GM19351 (cell line): ENCODE data around the gene ACTN3.
"Not testable (repeated sequence)": the region's sequence is repeated elsewhere in the genome, so short reads cannot be mapped to it uniquely, and the experiment has no call there.

Experiments
- ATAC-seq: cut with Tn5 transposase; IDR thresholded peaks from one replicate; pipeline ENCODE4 v1.9.1; 2021; ENCODE audit warnings: mild to moderate bottlenecking, moderate library complexity; ENCODE audit not compliant: unreplicated experiment

ACTN3 gene

DNA sequence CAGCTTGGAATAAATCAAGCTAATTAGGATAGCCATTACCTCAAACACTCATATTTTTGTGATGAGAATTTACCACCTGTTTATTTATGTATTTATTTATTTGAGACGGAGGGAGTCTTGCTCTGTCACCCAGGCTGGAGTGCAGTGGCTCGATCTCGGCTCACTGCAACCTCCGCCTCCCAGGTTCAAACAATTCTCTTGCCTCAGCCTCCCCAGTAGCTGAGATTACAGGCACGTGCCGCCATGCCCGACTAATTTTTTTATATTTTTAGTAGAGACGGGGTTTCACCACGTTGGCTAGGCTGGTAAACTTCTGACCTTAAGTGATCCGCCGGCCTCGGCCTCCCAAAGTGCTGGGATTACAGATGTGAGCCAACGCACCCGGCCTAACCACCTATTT is 1.8 kb upstream of the ACTN3 start:
- ATAC-seq, result not testable (repeated sequence)

DNA sequence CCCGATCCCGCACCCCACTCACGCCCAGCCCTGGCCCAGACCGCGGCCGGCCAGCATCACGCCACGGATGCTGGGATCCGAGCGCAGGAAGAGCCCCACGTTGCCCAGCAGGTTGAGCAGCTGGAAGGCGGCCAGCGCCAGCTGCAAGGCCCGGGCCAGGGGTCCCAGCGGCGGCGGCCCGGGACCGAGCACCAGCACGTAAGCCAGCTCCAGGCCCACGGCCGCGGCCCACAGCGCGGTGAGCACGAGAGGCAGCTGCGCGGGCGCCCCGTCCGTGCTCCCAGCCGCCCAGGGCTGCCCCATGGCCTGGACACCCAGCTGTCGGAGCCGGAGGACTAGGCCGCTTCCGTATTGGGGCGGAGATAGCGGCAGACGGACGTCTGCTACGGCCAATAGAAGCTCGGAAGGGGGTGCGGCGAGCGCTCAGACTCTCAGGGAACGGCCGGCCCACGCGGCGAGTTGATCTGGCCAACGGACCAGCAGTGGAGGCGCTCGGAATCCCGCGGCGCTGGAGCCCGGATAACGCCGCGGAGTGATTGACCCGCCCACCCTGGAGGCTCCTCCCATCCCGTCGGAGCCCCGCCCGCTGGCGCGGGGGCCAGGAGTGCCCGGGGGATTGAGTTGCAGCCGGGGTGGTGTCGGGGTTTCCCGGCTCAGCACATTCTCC is 869 bp upstream of the ACTN3 start, which contains the start of gene ZDHHC24:
ZDHHC24 (minus strand) TSS at position 348 of the 667 bp plus-strand sequence; CDS start at position 303, 45 bp downstream.
- peak; percentile 83 for ATAC-seq

DNA sequence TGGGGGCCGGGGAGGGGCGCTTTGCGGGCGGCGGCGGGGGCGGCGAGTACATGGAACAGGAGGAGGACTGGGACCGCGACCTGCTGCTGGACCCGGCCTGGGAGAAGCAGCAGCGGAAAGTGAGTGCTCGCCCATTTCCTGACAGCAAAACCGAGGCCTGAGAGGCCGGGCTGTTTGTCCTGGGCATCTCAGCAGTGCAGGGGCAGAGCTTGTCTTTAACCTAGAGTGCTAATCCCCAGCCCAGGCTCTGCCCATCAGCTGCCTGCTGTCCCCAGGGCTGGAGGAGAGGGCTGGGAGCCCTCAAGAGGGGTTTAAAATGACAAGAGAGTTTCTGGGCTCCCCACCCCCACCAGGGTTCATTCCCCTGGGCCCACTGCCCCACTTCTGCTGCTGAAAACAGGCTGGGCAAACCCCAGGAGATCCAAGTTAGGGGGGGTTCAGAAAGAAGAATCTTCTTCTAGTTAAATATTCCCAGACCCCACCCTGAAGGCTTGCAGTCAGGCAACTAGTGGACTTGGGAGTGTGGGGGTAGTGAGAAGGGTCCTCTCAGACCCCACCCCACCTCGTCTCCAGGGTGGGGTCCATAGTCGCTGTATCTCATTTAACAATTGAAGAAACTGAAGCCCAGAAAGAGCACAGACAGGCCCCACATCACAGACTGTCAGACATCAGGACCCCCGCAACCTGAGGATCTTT is 411 bp downstream of the ACTN3 start:
- ATAC-seq, result no peak

DNA sequence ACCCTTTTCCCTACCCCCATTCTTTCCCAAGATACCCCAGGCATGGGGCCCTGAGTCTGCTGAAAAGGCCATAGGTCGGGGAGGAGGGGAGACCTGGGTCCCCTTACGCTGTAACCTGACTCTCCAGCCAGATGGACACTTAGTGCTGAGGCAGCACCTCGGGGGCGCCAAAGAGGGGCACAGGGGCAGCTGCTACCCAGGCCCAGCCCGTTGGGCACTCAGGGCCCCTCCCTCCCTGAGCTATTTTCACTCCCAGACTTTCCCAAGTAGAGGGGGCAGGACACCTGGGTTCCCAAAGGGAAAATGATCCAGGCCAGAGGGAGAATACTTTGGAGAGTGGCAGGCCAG is 933 bp downstream of the ACTN3 start:
- no peak for ATAC-seq

DNA sequence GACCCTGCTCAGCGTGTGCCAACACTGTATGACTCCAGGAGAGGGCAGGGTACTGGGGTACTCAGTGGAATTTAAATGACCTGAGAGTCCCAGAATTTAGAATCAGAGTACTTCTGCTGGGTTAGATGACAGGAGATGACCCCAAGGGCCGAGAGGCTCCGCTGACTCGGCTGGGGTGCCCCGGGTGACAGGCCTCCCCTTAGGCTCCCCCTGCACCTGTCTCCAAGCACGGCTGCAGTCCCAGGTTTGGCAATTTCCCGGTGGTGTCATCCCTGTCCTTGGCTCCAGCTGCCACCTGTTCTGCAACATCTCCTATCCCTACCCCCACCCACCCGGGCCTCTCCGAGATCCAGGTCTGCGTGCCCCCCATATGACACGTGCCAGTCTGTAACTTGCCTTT is 1.3 kb downstream of the ACTN3 start:
- no peak for ATAC-seq

DNA sequence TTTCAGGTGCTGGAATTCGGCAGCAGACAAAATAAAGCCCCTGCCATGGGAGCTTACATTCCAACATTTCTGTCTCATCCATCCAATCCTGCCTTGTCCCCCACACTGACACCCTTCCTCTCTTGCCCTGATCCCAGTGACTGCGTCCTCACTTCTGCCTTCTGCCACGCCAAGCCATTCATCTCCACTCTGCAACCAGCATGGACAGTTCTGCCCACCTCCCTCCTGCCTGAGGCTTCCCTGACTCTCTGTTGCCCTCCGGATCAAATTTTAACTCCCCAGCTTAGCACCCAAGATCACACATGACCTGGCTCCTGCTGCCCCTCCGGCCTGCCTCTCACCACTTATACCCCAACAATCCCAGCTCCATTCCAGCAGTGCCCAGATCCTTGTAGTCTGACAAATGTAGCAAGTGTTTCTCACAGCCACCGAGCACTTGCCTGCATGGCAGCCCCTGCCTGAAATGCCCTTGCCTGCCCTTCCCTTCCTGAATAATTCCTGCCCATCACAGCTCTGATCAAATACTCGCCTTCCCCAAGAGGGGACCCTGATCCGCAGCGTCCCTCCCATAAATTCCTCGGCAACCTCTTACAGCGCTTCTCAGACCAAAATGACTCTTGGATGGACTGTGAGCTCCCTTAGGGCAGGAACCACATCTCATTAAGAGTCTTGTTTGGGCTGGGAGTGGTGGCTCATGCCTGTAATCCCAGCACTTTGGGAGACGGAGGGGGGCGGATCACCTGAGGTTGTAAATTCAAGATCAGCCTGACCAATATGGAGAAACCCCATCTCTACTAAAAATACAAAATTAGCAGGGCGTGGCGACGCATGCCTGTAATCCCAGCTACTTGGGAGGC is 2.3 kb downstream of the ACTN3 start:
- ATAC-seq, result no peak

DNA sequence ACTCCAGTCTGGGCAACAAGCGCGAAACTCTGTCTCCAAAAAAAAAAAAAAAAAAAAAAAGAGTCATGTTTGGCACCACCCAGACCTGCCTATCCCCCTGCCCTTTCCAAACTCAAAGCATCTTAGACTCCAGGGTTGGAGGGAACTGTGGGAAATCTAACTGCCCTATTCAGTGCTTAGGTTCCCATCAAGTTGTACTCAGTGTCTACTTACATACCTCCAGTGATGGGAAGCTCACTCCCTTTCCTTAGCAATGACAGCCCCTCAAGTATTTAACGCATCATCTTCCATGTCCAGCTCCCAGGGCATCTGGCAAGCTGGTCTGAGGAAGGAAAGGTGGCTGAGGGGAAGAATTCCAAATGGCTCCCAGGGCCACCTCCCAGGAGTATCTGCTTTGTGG is 3.0 kb downstream of the ACTN3 start:
- ATAC-seq, result no peak

DNA sequence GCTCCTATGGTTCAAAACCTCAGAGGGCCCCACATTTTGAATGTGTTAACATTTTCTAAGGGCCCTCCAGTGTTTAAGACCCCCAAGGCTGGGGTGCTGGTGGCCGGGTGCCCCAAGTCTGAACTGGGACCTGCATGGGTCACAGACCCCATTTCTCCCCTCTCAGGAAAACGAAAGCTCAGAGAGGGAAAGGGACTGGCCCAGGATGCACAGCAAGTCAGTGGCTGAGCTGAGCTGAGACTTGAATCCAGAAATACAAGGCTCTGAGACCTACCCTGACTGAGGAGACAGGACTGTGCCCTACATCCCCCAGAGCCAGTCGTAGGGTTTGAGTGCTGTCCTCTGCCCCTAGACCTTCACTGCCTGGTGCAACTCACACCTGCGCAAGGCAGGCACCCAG is 4.2 kb downstream of the ACTN3 start:
- ATAC-seq, result no peak

DNA sequence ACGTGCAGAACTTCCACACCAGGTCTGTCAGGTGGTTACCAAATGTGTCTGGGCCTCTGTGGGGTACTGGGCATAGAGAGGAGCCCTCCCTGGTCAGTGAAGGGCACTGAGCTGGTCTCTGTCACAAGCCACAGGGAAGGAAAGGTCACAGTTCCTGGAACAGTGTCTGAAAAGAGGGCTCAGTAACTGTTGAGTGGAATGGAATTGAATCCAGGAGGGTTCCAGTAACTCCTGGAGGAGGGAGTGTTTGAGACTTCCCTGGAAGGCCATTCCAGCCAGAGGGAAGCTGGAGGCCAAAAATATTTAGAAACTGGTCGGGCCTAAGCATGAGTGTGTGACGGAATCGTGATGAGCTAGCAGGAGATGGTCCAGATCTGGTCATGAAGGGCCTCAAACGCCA is 7.9 kb downstream of the ACTN3 start:
- ATAC-seq, result no peak

DNA sequence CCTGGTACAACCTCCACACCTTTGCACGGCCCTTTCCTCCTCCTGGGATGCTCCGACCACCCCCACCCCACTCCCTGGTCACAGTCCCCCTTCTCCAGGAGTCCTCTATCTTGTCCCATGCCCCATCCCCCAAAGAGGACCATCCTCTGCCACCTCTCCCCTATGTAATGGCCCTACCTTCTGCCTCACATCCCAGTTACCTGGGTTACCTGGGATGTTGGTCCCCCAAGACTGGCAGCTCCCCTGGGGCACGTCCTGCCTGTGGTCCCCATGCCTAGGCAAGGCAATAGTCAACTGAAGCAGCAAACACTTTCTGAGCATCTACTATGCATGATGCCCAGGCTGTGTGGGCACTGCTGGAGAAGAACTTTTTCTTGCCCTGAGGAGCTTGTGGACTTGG is 8.7 kb downstream of the ACTN3 start:
- no peak for ATAC-seq

DNA sequence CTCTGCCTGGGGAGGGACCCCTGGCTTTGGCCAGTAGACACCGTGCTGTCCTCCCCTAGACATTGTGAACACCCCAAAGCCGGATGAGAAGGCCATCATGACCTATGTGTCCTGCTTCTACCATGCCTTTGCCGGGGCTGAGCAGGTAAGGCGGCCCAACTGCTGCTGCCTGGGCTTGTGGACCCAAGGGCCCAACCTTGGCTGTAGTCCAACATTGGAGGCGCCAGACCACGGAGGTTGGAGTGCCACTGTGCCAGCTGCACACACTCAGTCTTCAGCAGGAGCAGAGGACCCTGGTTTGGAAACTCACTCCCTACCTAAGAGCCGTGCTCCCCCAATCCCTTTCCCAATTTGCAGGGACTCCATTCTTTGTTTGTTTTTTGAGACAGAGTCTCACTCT is 9.4 kb downstream of the ACTN3 start:
- ATAC-seq, result no peak

DNA sequence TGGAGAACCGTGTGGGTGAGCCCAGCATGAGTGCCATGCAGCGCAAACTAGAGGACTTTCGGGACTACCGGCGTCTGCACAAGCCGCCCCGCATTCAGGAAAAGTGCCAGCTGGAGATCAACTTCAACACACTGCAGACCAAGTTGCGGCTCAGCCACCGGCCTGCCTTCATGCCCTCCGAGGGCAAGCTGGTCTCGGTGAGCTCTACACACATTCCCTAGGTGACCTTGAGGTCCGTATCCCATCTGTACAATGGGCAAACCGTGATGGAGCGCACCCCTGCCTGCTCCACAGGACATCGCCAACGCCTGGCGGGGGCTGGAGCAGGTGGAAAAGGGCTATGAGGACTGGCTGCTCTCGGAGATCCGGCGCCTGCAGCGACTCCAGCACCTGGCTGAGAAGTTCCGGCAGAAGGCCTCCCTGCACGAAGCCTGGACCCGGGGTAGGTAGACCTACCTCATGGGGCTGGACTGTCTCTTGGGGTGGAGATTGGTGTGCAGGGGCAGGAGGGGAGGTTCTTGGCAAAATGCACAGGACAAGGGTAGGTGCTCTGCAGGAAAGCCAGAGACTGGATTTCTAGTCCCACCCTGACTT is 11.1 kb downstream of the ACTN3 start:
- ATAC-seq, result no peak

DNA sequence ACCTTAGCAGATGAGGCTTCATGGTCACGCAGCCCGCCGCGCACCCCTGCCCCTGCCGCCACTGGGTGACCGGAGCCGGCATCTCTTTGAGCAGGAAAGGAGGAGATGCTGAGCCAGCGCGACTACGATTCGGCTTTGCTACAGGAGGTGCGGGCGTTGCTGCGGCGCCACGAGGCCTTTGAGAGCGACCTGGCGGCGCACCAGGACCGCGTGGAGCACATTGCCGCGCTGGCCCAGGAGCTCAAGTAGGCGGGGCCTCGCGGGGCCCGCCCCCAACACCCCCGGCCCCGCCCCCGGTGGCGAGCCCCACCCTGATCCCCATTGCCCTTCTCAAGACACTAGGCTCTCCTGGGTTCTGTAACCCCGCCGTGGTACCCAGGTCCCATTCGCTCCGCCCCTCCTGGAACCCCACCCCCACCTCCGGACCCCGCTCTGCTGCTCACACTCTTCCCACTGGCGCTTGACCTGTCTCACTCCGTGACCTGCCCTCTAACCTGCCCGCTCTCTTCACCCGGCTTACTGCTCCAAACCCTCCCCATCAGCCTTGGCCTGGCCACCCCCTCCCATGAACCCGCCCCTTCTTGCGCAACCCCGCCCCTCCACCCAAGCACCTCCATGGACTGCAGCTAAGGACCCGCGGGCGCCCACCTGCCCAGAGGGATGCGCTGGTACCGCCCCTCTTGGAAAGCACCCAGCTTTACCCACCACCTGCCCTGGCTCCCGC is 12.6 kb downstream of the ACTN3 start:
- no peak for ATAC-seq

DNA sequence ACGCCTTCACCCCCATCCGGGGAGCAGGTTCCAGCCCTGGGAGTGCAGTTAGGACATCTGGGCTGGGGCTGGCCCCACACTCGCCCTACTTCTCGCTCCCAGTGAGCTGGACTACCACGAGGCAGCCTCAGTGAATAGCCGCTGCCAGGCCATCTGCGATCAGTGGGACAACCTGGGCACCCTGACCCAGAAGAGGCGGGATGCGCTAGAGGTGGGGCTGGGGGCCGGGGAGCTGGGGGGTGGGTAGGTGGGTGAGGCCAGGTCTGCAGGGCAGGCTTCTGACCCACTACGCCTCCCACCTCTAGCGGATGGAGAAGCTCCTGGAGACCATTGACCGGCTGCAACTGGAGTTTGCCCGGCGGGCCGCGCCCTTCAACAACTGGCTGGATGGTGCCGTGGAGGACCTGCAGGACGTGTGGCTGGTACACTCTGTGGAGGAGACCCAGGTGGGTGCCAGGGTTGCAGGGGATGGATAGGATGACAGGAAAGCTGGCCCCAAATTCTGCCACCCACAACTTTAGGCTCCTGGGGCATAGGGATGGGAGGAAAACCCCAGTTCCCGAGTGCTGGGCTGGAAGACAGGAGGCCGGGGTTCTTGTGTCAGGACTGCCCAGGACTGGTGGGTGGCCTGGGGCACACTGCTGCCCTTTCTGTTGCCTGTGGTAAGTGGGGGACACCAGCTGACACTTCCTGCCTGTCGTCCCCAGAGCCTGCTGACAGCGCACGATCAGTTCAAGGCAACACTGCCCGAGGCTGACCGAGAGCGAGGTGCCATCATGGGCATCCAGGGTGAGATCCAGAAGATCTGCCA is 13.4 kb downstream of the ACTN3 start:
- ATAC-seq, result no peak

DNA sequence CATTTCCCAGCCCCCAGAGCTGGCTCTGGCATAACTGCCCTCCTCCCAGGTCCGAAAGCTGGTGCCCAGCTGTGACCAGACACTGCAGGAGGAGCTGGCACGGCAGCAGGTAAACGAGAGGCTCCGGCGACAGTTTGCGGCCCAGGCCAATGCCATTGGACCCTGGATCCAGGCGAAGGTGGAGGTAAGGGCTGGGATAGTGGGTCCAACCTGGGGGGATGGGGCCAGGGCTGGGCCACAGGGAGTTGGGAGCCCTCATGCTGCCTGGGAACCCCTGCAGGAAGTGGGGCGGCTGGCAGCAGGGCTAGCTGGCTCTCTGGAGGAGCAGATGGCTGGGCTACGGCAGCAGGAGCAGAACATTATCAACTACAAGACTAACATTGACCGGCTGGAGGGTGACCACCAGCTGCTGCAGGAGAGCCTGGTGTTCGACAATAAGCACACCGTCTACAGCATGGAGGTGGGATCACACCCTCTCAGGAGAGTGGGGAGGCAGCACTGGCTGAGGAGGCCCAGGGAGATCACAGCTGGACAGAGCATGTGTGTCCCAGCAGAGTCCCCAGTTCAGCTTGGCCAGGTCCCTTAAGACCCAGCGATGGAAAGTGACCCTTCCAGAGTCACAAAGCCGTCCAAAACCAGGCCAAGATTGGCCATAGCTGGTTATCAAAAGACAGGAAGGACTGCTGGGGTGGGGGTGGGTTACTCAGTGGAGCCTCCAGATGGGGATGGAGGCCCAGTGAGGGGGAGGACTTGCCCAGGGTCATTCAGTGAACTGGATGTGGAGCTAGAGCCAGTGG is 14.7 kb downstream of the ACTN3 start:
- ATAC-seq, result no peak

DNA sequence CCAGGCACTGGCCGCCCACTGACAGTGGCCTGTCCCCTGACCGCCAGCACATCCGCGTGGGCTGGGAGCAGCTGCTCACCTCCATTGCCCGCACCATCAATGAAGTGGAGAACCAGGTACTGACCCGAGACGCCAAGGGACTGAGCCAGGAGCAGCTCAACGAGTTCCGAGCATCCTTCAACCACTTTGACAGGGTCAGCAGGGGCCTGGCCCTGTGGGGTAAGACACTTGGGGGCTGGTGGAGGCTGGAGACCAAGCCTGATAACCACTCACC is 15.2 kb downstream of the ACTN3 start:
- no peak for ATAC-seq

DNA sequence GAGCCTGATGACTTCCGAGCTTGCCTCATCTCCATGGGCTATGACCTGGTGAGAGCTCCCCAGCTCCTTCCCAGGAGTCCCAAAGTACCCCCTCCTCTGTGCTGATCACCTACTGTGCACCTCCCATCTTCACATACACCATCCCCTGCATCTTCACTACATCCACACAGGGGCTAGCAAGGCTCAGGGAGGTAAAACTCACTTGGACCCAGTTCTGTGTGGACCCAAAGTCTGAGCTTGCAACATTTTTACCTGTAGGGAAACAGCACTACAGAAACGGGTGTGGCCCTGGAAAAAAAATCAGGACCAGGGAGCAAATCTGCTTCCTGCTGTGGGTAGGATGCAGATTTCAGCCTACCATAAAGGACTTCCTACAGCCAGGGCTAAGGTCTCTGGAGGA is 15.6 kb downstream of the ACTN3 start:
- ATAC-seq, result no peak

DNA sequence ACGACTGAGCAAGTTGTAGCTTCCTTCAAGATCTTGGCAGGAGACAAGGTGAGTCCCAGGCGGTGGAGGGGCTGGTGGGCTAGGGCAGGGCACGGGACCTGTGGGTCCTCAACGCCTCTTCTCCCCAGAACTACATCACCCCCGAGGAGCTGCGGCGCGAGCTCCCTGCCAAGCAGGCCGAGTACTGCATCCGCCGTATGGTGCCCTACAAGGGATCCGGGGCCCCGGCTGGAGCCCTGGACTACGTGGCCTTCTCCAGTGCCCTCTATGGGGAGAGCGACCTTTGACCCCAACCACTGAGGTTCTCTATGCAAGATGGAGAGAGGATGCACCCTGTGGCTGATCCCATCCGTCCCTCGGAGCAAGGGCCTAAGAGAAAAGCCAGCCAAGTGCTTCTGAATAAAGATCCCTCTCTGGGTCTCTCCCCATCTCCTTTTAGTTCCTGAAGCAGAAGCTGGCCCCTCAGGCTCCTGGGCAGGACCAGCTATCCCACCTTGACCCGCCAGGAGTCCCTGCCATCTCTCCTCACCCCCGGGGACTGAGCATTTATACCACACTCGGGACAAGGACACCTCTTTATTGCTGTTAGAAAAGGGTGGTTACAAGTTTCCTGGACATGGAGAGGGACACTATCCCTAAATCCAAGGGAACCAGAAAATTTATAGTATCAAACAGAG is 16.3 kb downstream of the ACTN3 start:
- ATAC-seq, result no peak

DNA sequence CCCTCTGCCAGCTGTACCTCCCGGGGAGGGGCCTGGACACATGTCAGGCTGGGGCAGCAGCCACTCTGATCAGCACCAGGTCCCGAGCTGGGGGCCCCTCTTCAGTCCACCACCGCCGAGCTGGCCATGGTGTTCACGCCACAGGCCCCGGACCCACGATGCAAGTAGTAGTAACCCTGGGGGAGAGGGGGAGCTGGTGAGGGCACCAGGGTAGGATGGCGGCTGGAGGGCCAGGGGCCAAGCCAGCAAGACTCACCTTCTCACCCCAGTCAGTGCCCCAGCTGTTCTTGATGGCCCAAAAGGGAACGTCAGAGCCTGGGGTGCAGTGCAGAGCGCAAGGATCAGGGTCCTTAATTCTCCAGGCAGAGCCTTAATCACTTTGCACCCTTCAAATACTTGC is 17.1 kb downstream of the ACTN3 start:
- ATAC-seq, result no peak
